Measurements from ENCODE around the gene NT5C3A. TPM values are rescaled to one million over a fixed set of nuclear protein-coding genes. Genes with fewer than 3 reads are reported as not detected.

NT5C3A gene
- total and polyA plus RNA-seq, 3 experiments from 2014 or later, result 27.6 to 54.1 (median 31.5) TPM

DNA sequence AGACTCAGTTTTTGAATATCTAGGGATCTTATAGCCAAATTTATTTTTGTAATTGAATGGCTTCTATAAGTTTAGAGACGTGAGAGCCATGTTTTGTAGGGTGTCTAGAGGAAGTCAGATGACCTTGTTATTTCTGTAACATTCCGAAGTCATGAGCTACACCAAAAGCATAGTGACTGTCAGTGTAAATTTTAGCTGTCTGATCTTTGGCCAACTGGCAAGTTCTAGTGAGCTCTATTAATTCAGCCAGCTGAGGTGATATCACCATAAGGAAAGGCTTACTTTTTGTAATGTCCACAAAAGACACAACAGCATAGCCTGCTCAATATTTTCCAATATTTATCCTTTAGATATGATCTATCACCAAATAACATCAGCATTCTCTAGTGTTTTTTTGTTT lies 9.9 kb upstream of the NT5C3A start:
- Mint-ChIP-seq H3K27me3 (peaks cover 11 to 32% of the 10 kb centered on the region in 2 donors), H3K4me1 (peaks cover 11 to 12% (median 12%) of the 10 kb centered on the region in 3 donors), H3K36me3 (peaks cover 0 to 22% (median 0%) of the 10 kb centered on the region in 3 donors), H3K27ac (peak overlapping the region in 1 of 8 donors; percentile 16), H3K9me3 (peaks cover 0 to 16% (median 12%) of the 10 kb centered on the region in 5 donors), H3K4me3 (no peak overlapping the region)
- ChIA-PET POLR2A (no interaction called here), CTCF (interaction anchor here (1.7 kb wide), 1 partner anchor 10 kb away, joined by 4 read pairs; the partner anchor contains the start of gene NT5C3A)
- peaks cover 8% of the 10 kb centered on the region for H3K9me3 ChIP-seq (ENCODE audit: low read length)
- no peak overlapping the region for H3K4me3 ChIP-seq (ENCODE audit: low read length)
- H3K36me3 ChIP-seq (ENCODE audit: insufficient read depth, low read length), result no peaks in the 10 kb centered on the region
- DNase-seq, result no peak
- no peak overlapping the region for H3K27ac ChIP-seq (ENCODE audit: low read depth, low read length)
- no peaks in the 10 kb centered on the region for H3K27me3 ChIP-seq (ENCODE audit: insufficient read depth, low read length, poor library complexity, severe bottlenecking)
- H3K4me1 ChIP-seq (ENCODE audit: insufficient read depth, low read length), result peaks cover 10% of the 10 kb centered on the region

DNA sequence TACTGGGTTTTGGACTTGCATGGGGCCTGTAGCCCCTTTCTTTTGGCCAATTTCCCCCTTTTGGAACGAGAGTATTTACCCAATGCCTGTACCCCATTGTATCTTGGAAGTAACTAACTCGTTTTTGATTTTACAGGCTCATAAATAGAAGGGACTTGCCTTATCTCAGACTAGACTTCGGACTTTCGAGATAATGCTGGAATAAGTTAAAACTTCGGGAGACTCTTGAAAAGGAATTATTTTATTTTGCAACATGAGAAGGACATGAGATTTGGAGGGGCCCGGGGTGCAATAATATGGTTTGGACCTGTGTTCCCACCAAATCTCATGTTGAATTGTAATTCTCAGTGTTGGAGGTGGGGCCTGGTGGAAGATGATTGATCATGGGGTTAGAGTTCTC lies 8.3 kb upstream of the NT5C3A start:
- H3K36me3 ChIP-seq (ENCODE audit: insufficient read depth, low read length), result no peaks in the 10 kb centered on the region
- Mint-ChIP-seq H3K4me1 (no peaks in the 10 kb centered on the region), H3K27me3 (peaks cover 11 to 40% of the 10 kb centered on the region in 2 donors), H3K36me3 (peaks cover under 1 to 29% (median 4%) of the 10 kb centered on the region in 3 donors), H3K9me3 (peaks cover 7 to 22% (median 15%) of the 10 kb centered on the region in 5 donors), H3K4me3 (no peak overlapping the region), H3K27ac (no peak overlapping the region)
- ChIA-PET CTCF (no interaction called here), POLR2A (interaction anchor here (0.8 kb wide), 1 partner anchor 22 kb away, joined by 3 read pairs; no protein-coding TSS in a partner anchor)
- H3K27ac ChIP-seq (ENCODE audit: low read depth, low read length), result no peak overlapping the region
- peaks cover 8% of the 10 kb centered on the region for H3K9me3 ChIP-seq (ENCODE audit: low read length)
- DNase-seq, result no peak
- no peak overlapping the region for H3K4me3 ChIP-seq (ENCODE audit: low read length)
- no peaks in the 10 kb centered on the region for H3K27me3 ChIP-seq (ENCODE audit: insufficient read depth, low read length, poor library complexity, severe bottlenecking)
- H3K4me1 ChIP-seq (ENCODE audit: insufficient read depth, low read length), result no peaks in the 10 kb centered on the region

DNA sequence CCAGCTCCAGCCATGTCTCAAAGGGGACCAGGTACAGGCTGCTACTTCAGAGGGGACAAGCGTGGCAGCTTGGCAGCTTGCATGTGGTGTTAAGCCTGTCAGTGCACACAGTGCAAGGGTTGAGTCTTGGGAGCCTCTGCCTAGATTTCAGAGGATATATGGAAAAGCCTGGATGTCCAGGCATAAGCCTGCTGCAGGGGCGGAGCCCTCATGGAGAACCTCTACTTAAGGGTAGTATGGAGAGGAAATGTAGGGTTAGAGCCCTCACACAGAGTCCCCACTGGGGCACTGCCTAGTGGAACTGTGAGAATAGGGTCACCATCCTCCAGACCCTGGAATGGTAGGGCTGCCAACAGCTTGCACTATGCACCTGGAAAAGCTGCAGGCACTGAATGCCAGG lies 7.7 kb upstream of the NT5C3A start:
- ChIA-PET CTCF (no interaction called here), POLR2A (no interaction called here)
- Histone ChIP-seq H3K27me3 (ENCODE audit: insufficient read depth, low read length, poor library complexity, severe bottlenecking) (no peaks in the 10 kb centered on the region), H3K9me3 (ENCODE audit: low read length) (peaks cover 8% of the 10 kb centered on the region), H3K4me3 (ENCODE audit: low read length) (no peak overlapping the region), H3K36me3 (ENCODE audit: insufficient read depth, low read length) (no peaks in the 10 kb centered on the region), H3K27ac (ENCODE audit: low read depth, low read length) (no peak overlapping the region), H3K4me1 (ENCODE audit: insufficient read depth, low read length) (no peaks in the 10 kb centered on the region)
- peaks cover 1 to 32% (median 5%) of the 10 kb centered on the region in 3 donors for H3K36me3 Mint-ChIP-seq
- no peak overlapping the region for H3K4me3 Mint-ChIP-seq
- no peak for DNase-seq
- no peaks in the 10 kb centered on the region for H3K4me1 Mint-ChIP-seq
- peaks cover 11 to 41% of the 10 kb centered on the region in 2 donors for H3K27me3 Mint-ChIP-seq
- peaks cover 8 to 24% (median 16%) of the 10 kb centered on the region in 5 donors for H3K9me3 Mint-ChIP-seq
- no peak overlapping the region for H3K27ac Mint-ChIP-seq

DNA sequence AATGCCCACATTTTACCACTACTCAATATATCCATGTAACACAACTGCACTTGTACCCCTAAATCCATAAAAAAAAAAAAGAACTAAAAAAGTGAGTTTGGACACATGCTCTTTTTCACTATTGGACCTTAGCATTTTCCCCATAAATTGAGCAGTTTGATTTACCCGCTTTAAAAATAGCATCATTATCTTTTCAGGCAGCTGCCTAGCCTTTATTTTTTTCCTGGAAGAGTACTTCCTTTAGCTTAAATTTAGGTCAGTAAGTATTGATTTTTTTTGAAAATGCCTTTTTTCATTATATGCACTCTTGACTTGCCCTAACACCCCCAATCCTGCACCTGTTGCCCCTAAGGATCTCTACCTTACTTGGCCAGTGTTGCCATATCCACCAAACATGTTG lies 5.3 kb upstream of the NT5C3A start:
- H3K4me3 Mint-ChIP-seq, result no peak overlapping the region
- H3K36me3 Mint-ChIP-seq, result peaks cover 5 to 37% (median 6%) of the 10 kb centered on the region in 3 donors
- DNase-seq, result no peak
- no peaks in the 10 kb centered on the region for H3K36me3 ChIP-seq (ENCODE audit: insufficient read depth, low read length)
- no peak overlapping the region for H3K27ac ChIP-seq (ENCODE audit: low read depth, low read length)
- no peak overlapping the region for H3K27ac Mint-ChIP-seq
- POLR2A ChIA-PET, result no interaction called here
- no peak overlapping the region for H3K4me3 ChIP-seq (ENCODE audit: low read length)
- CTCF ChIA-PET, result no interaction called here
- no peaks in the 10 kb centered on the region for H3K4me1 ChIP-seq (ENCODE audit: insufficient read depth, low read length)
- H3K4me1 Mint-ChIP-seq, result peaks cover 7 to 9% (median 8%) of the 10 kb centered on the region in 3 donors
- H3K9me3 ChIP-seq (ENCODE audit: low read length), result peaks cover 8% of the 10 kb centered on the region
- no peaks in the 10 kb centered on the region for H3K27me3 ChIP-seq (ENCODE audit: insufficient read depth, low read length, poor library complexity, severe bottlenecking)
- H3K27me3 Mint-ChIP-seq, result peaks cover 4 to 35% of the 10 kb centered on the region in 2 donors
- peaks cover 8 to 24% (median 16%) of the 10 kb centered on the region in 5 donors for H3K9me3 Mint-ChIP-seq

DNA sequence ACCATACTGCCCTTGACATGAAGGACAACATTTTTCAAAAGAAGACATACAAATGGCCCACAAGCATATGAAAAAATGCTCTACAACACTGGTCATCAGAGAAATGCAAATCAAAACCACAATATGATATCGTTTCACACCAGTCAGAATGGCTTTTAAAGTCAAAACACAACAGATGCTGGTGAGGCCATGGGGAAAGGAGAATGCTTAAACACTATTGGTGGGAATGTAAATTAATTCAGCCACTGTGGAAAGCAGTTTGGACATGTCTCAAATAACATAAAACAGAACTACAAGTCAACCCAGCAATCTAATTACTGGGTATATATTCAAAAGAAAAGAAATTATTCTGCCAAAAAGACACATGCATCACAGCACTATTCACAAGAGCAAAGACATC lies 4.2 kb upstream of the NT5C3A start:
- Mint-ChIP-seq H3K9me3 (peaks cover 8 to 24% (median 16%) of the 10 kb centered on the region in 5 donors), H3K4me3 (no peak overlapping the region), H3K4me1 (peaks cover 11 to 13% (median 11%) of the 10 kb centered on the region in 3 donors), H3K36me3 (peaks cover 5 to 36% (median 10%) of the 10 kb centered on the region in 3 donors), H3K27ac (no peak overlapping the region), H3K27me3 (peaks cover 4 to 27% of the 10 kb centered on the region in 2 donors)
- POLR2A ChIA-PET, result no interaction called here
- DNase-seq, result no peak
- CTCF ChIA-PET, result no interaction called here
- H3K27ac ChIP-seq (ENCODE audit: low read depth, low read length), result no peak overlapping the region
- no peaks in the 10 kb centered on the region for H3K4me1 ChIP-seq (ENCODE audit: insufficient read depth, low read length)
- H3K27me3 ChIP-seq (ENCODE audit: insufficient read depth, low read length, poor library complexity, severe bottlenecking), result no peaks in the 10 kb centered on the region
- H3K36me3 ChIP-seq (ENCODE audit: insufficient read depth, low read length), result no peaks in the 10 kb centered on the region
- peaks cover 8% of the 10 kb centered on the region for H3K9me3 ChIP-seq (ENCODE audit: low read length)
- no peak overlapping the region for H3K4me3 ChIP-seq (ENCODE audit: low read length)

DNA sequence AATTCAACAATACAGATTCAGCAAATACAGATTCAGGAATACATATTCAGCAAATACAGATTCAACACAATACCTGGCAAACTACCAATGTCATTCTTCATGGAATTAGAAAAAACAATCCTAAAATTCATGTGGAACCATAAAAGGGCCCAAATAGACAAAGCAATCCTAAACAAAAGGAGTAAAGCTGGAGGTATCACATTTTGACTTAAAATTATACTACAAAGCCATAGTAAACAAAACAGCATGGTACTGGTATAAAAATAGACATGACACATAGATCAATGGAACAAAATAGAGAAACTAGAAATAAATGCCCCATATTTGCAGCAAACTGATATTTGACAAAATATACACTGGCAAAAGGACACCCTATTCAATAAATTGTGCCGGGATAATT lies 3.4 kb upstream of the NT5C3A start:
- DNase-seq, result no peak
- Histone ChIP-seq H3K36me3 (ENCODE audit: insufficient read depth, low read length) (no peaks in the 10 kb centered on the region), H3K9me3 (ENCODE audit: low read length) (peaks cover 8% of the 10 kb centered on the region), H3K4me3 (ENCODE audit: low read length) (no peak overlapping the region), H3K27me3 (ENCODE audit: insufficient read depth, low read length, poor library complexity, severe bottlenecking) (no peaks in the 10 kb centered on the region), H3K27ac (ENCODE audit: low read depth, low read length) (no peak overlapping the region), H3K4me1 (ENCODE audit: insufficient read depth, low read length) (peaks cover 8% of the 10 kb centered on the region)
- no peak overlapping the region for H3K27ac Mint-ChIP-seq
- H3K4me3 Mint-ChIP-seq, result peak overlapping the region in 1 of 7 donors; percentile 77
- peaks cover 5 to 30% (median 11%) of the 10 kb centered on the region in 3 donors for H3K36me3 Mint-ChIP-seq
- H3K9me3 Mint-ChIP-seq, result peaks cover 5 to 21% (median 13%) of the 10 kb centered on the region in 5 donors
- ChIA-PET CTCF (interaction anchor here (1.0 to 1.1 kb wide), 2 partner anchors 42 to 44 kb away, joined by 4 to 7 read pairs; no protein-coding TSS in a partner anchor), POLR2A (no interaction called here)
- H3K27me3 Mint-ChIP-seq, result peaks cover 4 to 19% of the 10 kb centered on the region in 2 donors
- H3K4me1 Mint-ChIP-seq, result peaks cover 15 to 21% (median 19%) of the 10 kb centered on the region in 3 donors

DNA sequence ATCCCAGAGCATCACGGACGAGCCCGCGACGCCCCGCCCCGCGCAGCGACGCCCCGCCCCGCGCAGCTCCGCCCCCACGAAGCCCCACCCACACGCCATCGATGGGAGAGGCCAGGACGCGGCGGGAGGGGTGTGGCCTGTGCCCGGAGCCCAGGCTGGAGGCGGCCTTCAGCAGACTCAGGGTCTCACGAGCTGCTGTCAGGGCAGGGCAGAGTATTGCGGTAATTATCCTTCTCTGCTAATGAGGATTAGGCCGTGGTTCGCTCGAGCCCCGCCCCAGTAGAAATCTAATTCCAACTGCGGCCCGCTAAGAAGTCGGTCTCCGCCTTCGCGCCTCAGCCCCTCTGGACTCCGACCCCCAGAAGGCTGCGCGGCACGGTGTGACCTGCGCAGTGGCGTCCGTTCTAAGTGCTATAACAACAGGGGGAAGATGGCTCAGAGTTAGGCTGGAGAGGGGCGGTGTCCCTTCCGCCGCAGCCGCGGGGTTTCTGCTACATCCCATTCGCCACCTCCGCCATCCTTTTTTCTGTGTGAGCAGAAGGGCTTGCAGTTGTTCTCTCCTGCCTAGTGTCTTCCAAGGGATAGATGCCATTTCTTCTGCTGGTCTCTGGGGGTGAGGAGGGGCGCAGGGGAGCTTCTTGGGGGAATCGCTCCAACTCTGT lies 337 bp upstream of the NT5C3A start:
- ChIA-PET CTCF (interaction anchor here (0.9 to 3.1 kb wide), 12 partner anchors 8 to 173 kb away, joined by 3 to 22 read pairs (median 4); partner anchors contain the start of gene RP9), POLR2A (interaction anchor here (0.6 to 1.5 kb wide), 10 partner anchors 11 to 573 kb away, joined by 3 to 13 read pairs (median 5); partner anchors contain the start of genes AVL9, KBTBD2, LSM5 and RP9)
- H3K36me3 Mint-ChIP-seq, result peaks cover 7 to 21% (median 15%) of the 10 kb centered on the region in 3 donors
- peaks cover 1 to 9% of the 10 kb centered on the region in 2 donors for H3K27me3 Mint-ChIP-seq
- Histone ChIP-seq H3K27ac (ENCODE audit: low read depth, low read length) (peak overlapping the region; percentile 77), H3K4me3 (ENCODE audit: low read length) (peak overlapping the region; percentile 82), H3K27me3 (ENCODE audit: insufficient read depth, low read length, poor library complexity, severe bottlenecking) (no peaks in the 10 kb centered on the region), H3K36me3 (ENCODE audit: insufficient read depth, low read length) (no peaks in the 10 kb centered on the region), H3K9me3 (ENCODE audit: low read length) (no peaks in the 10 kb centered on the region), H3K4me1 (ENCODE audit: insufficient read depth, low read length) (peaks cover 30% of the 10 kb centered on the region)
- H3K4me3 Mint-ChIP-seq, result peak overlapping the region; percentile 87 to 98 (median 95)
- H3K9me3 Mint-ChIP-seq, result peaks cover 3 to 9% (median 7%) of the 10 kb centered on the region in 5 donors
- peaks cover 39 to 49% (median 48%) of the 10 kb centered on the region in 3 donors for H3K4me1 Mint-ChIP-seq
- H3K27ac Mint-ChIP-seq, result peak overlapping the region; percentile 85 to 99 (median 96)
- DNase-seq, result peak; percentile 87 to 95 (median 94)

All from CD8-positive, alpha-beta memory T cell (primary cell).